HFF-Myc (cell line): ENCODE data around the gene FBXL20.

ENCODE experiments used
- DNase-seq: peaks from one replicate; pipeline ENCODE4 v3.0.0-alpha.2; 2011; ENCODE audit warnings: low read depth; ENCODE audit errors: extremely low read depth
- H3K4me3 ChIP-seq: replicated peaks from 2 replicates; pipeline ENCODE4 v1.5.1; 2011; ENCODE audit warnings: low read depth, mild to moderate bottlenecking, control low read depth, low read length
- TF ChIP-seq, protein P1 (sequence below): IDR thresholded peaks from 2 replicates; pipeline ENCODE4 v1.5.1; 2012; ENCODE audit warnings: mild to moderate bottlenecking, low read depth, low read length, control low read depth; ENCODE audit errors: missing control alignments

FBXL20 gene

DNA sequence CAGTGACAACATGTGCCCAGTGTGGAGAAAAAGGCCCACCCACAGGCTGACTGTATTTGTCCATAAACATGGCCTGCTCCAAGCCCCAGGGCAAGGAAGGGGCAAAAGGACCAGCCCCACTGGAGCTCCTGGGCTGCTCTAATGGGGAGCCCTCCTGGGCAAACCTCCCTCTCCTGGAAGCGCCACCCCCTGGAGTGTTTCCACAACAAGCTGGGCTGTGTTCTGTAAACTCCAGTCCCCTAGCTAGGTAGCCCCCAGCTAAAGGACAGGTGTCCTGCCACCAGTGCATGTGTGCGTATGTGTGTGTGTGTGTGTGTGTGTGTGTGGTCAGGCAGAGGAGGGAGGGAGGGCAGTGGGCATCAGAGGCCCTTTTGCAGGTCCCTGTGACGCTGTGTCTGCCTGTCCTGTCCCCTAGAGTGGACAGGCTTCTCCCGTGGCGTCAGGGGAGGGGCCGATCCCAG is 164.4 kb downstream of the FBXL20 start:
- TF ChIP-seq, protein P1, sequence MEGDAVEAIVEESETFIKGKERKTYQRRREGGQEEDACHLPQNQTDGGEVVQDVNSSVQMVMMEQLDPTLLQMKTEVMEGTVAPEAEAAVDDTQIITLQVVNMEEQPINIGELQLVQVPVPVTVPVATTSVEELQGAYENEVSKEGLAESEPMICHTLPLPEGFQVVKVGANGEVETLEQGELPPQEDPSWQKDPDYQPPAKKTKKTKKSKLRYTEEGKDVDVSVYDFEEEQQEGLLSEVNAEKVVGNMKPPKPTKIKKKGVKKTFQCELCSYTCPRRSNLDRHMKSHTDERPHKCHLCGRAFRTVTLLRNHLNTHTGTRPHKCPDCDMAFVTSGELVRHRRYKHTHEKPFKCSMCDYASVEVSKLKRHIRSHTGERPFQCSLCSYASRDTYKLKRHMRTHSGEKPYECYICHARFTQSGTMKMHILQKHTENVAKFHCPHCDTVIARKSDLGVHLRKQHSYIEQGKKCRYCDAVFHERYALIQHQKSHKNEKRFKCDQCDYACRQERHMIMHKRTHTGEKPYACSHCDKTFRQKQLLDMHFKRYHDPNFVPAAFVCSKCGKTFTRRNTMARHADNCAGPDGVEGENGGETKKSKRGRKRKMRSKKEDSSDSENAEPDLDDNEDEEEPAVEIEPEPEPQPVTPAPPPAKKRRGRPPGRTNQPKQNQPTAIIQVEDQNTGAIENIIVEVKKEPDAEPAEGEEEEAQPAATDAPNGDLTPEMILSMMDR: no peak
- H3K4me3 ChIP-seq: no peak overlapping the region
- no peak for DNase-seq

DNA sequence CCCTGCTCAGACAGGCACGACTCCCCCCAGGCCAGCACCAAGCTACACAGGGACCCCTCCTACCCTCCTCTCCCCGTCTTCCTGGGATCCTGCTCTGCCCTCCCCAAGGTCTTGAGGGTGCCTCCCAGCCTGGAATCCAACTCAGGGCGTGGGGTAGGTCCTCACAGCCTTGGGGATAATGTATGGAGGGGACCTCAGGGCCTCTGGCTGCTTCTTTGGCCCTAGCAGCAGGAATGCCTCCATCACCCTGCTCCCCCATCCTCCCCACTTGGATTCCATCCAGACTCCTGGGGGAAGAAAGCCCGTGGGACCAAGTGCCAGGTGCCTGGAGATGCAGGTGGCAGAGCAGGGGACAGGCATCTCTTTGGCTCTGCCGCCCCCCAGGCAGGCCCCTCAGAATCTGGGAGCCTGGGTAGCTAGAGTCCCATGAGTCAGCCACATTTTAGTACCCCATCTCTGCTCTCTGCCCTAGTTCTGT is 164.9 kb downstream of the FBXL20 start:
- DNase-seq: no peak
- TF ChIP-seq, protein P1: no peak
- no peak overlapping the region for H3K4me3 ChIP-seq

DNA sequence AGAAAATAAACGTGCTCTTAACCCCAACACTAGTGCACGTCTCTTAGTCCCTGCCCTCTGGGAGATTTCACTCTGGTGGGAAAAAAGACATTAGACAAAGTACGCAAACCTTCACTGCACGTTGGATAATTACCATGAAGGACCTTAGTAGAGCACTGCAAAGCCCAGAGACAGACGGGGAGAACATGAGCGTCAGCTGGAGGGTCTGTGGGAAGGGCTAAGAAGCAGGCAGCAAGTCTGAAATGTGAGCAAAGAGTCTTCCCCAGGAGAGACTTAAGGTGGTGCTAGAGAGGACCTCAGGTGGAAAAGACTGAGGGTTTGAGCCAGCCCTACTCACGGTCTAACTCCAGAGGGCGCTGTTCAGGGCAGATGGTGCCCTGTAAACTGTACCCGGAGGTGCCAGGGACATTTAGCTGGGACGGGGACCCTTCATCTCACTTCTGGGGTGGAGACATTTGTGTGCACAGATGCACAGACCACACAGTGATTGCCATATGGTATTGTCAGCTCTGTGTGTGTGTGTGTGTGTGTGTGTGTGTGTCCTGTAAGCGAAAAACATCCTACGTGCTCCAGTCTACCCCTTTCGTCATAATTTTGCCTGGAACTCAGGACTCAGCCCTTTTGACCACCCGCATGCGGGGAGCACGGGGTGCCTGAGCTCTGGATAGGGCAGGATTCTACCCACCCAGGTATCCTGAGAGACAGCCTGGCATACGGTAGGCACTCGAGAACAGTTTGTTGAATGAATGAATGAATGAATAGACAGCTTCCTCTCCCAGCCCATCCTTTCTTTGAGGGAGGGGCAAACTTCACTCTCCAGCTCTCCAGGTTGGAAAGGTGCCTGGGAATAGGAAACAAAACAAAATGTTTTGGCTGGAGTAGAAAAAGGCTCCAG is 165.6 kb downstream of the FBXL20 start:
- no peak overlapping the region for H3K4me3 ChIP-seq
- peak; percentile 39 for DNase-seq
- TF ChIP-seq, protein P1: peak; percentile 91

DNA sequence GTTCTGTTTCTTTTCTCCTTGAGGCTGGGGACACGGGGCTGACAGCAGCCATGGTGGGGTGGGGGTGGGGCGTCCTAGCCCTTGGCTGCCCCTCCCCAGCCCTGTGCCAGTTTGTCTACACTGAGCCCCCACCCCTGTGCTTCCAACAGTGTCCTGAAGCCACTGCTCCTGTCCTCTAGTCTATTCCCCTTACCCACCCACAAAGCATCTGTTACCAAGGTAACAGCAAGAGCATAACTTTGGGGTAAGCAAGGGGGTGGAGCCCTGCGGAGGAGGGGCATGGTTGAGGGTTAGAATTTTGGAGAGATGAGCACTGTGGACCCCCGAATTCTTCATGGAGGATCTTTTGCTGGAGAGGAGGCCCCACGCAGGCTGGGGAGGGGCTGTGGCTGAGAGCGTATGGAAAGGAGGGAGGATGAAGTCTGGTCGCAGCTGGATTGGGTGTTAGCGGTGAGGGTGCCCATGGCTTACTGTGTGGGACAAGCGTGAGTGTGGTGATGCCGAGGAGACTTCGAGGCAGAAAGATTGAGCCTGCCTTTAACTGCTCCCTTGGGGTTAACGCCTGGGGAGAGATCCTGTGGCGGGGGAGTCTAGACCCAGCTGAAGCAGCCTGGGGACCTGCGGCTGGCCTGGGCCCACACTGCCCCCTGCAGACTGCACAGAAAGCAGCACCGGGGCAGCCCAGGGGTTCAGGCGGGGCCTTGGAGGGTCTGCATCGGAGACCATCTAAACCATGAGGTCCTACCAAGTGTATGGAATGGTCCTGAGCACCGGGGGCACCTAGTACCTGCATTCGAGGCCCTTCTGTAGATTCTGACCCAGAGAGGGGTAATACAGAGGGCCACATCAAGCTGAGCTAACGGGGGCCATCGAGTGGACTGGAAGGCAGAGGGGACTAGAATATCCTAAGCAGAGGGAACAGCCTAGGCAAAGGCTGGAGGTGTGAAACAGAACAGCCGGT is 169.6 kb downstream of the FBXL20 start:
- DNase-seq: no peak
- H3K4me3 ChIP-seq: no peak overlapping the region

DNA sequence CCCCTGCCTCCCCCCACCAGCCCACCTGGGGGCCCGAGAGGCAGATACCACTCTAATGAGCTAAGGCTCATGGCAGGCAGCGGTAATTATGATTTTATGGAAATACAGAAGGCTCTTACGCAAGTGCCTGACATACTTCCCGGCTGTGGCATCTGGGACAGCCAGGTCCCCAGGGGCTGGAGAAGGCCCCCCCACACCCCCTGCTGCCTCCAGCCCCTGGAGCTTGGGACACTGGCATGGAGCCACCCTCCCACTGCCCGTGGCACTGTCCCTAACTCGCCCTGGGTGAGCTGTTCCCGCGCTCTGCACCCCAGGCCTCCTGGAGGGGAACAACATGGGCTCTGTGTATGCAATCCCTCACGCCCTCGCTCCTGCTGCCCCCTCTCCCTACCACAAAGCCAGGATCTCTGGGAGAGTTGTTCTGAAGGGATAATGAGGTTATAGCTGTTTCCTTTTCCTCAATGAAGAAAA is 170.3 kb downstream of the FBXL20 start:
- no peak overlapping the region for H3K4me3 ChIP-seq
- DNase-seq: no peak
- TF ChIP-seq, protein P1: no peak

More for the DNA sequence above, 169.6 kb downstream of the FBXL20 start:
- TF ChIP-seq, protein P1: peak; percentile 76

DNA sequence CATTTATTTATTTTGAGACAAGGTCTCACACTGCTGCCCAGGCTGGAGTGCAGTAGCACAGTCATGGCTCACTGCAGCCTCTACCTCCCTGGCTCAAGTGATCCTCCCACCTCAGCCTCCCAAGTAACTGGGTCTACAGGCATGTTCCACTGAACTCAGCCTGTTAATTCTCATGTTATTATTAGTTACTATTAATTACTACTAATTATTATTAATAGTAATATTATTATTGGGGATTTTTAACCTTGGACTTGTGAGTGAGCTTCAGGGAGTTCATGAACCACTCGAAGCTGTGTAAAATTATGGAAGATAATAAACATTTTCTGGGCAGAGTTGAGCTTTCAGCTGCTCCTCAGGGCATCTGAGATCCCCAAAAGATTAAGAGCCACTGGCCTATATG is 171.1 kb downstream of the FBXL20 start:
- TF ChIP-seq, protein P1: no peak
- no peak for DNase-seq

More for the DNA sequence above, 171.1 kb downstream of the FBXL20 start:
- no peak overlapping the region for H3K4me3 ChIP-seq
